Measurements from ENCODE around the gene BDH1. TPM values are rescaled to one million over a fixed set of nuclear protein-coding genes. Genes with fewer than 3 reads are reported as not detected.
"Not testable (repeated sequence)": the region's sequence is repeated elsewhere in the genome, so short reads cannot be mapped to it uniquely, and the experiment has no call there.

The BDH1 gene
- total RNA-seq, 1 experiment from 2014 or later: 0.74 TPM

DNA sequence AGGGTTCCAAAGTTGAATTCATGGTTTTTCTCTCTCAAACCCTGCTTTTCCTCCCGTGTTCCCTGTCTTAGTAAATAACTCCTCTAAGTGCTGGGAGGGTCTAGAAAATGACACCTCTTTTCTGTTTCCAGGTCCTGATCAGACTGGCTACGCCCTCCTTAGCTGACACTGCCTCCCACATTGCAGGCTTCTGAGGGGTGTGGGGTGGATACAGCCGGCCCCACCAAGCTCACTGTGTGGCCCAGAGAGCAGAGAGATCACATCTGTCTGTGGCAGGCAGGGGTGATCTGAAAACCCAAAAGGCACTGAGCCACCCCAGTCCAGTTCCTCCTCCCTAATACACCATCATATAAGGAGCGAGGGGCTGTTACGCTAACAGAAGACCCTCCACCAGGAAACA lies 62.7 kb downstream of the BDH1 start:
- no peak for DNase-seq (ENCODE audit: extremely low read depth, low read depth)

DNA sequence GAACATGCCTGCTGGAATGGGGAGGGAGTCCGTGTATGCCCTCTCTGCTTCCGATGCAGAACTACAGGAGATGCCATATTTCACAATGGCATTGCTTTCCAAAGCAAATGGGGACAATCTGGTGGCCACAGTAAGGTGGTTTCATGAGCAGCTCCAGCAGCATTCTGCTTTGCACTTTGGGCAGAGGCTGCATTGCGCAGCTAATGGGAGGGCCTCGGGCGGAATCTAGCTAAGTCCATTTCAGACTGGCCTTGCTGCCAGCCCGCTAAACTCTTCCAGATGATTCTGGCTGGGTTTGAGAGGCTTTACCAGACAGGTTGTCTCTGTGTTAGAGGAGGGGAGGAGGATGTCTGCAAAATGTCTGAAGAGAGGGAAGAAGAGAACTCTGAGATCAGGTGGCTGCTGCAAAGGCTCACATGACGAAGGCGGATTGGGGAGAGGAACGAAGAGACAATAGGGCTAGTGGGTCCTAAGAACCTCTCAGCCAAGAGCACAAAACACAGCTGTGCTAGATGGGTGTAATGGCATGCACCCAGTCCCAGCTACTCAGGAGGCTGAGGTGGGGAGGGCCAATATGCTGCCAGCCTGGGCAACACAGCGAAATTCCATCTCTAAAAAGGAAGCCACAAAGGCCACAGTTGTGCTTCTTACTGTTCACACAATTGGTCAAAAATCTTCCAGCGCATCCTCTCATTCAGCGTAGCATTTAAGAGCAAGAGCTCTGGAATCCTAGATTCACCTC lies 63.7 kb downstream of the BDH1 start:
- no peak for DNase-seq (ENCODE audit: extremely low read depth, low read depth)

DNA sequence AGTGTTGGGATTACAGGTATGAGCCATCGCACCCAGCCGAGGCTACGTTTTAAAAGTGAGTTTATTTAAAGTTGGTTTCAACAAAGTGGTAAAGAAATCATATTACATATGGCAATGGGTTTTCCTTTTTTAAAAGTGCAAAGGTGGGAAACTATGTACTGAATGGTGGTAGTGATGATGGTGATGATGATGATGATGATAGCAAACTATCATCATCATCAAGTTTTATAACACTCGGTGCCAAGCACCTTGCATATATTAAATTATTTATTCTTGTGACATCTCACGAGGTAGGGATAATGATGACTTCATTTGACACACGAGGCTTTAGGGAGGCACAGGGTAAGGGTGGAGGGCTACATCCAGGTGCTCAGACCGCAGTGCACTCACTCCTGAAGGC lies 64.3 kb downstream of the BDH1 start:
- DNase-seq (ENCODE audit: extremely low read depth, low read depth): no peak

DNA sequence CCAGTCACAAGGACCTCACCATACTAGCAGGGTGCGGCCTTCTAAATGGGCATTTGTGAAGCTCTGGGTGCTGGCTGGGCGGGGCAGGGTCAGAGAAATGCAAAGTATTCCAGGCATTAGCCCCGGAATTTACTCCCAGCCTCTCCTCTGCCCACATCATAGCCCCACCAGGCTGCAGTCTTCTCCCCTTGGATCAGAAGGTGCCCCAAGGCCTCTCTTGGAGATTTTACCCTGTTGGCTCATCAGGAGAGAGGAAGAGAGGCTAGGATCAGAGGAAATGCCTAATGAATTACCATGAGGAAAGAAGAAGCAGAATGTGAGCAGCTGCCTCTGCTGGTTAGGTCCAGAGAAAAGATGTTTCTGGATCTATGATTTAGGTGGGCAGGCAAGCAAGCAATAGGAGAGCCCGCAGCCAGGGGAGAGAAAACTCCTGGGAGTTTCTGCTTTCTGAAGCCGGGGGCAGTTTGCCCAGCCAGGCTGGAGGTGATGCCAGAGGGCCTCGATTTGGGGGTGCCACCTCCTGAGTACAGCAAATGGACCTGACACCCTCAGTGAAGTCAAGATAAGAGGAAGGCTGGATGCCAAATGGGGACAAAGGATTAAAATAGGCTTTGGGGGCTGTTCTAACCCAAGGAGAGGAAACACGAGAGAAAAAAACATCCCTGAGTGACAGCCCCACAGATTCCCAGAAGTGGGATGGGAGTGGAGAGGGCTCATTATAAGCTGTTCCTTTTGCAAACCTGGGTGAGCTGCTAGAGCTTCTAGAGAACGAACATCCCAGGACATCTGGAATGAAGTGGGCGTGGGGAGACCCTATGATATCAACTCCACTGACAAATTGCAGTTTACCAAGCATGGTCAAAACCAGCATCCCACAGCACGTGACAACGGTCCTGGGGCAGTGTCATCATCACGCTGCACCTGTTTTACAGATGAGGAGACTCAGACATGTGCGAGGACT lies 65.4 kb downstream of the BDH1 start:
- DNase-seq (ENCODE audit: extremely low read depth, low read depth): no peak

DNA sequence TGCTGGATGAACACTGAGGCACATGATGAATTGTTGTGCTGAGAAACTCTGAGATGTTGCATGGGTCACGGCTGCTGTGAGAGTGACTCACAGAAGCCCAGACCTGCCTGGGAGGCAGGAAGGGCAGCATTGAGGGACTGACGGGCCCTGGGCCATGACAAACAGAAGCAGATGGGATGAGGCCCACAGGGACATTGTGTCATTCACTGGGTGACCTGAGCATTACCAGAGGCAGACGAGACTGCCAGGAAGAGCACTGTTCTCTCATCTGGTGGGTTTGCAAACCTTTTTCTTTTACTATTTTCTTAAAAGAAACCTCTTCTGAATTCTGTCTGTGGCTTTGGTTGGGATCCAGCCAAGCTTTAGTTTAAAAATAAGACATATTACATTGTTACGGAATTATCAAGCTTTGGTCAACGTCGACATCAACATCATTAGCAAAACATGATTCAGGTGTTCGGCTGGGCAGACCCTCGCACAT lies 67.8 kb downstream of the BDH1 start:
- DNase-seq (ENCODE audit: extremely low read depth, low read depth): no peak

DNA sequence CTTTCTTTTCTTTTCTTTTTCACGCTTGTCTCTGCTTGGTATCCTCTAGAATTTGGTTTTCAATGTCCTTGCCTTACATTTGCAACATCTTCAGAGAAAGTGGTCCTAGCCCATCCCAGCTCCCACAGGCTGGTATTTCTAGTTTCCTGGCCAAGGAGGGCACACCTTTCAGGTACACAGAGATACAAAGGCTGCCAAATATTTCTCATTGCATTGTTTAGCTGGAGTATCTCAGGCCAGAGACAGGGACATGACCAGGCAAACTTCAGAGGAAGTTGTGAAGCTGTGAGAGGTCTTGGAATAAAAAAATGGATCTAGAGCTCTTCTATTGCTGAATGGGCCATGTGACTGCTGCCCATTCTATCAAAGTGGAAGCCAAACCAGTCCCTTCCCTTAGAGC lies 68.9 kb downstream of the BDH1 start:
- no peak for DNase-seq (ENCODE audit: extremely low read depth, low read depth)

DNA sequence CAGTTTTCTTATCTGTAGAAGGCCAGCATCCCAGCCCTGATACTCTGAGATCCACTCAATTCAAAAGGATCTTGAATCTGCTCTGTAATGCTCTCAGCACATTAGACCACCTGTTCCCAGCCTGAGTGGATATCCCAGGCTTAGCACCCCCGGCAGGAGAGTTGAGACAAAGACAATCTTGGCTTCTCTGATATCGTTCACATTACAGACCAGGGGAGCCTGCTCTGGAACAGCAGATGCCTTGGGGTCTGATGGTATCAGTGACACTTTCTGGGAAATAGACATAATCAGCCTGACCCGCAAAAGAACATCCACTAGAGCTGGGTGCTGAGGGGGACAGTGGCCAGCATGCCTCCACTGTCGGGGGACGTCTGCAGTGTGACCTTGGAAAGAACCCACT lies 70.6 kb downstream of the BDH1 start:
- DNase-seq (ENCODE audit: extremely low read depth, low read depth): no peak

DNA sequence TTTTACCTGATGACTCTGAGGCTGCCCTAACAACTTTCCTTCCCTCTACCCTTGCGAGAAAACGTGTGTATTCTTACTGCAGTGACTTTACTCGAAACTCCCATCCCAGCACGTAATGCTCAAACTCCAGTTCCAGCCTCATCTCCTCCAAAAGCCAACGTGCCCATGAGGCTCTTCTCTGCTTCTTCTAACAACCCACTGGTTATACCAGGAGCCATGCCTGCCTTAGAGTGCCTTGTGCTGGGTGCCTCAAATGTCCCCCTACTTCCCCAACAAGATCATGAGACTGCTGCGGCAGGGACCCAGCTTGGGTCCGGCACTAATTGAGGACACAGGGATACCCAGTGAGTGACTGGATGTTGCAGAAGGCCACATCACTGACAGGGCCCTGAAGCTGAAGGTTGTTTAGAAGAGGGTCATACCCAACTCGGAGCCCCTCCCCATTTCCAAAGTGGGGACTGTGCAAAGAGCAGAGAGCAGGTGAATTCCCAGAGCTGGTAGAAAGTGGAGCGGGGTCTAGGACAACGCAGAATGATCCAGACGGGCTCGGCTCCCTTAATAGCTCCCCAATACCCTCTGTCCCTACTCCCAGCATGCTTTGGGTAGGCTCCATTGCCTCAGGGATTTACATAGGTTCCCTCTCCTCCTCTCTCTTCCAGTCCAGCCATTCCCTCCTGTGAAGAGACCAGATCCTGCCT lies 71.4 kb downstream of the BDH1 start:
- no peak for DNase-seq (ENCODE audit: extremely low read depth, low read depth)

DNA sequence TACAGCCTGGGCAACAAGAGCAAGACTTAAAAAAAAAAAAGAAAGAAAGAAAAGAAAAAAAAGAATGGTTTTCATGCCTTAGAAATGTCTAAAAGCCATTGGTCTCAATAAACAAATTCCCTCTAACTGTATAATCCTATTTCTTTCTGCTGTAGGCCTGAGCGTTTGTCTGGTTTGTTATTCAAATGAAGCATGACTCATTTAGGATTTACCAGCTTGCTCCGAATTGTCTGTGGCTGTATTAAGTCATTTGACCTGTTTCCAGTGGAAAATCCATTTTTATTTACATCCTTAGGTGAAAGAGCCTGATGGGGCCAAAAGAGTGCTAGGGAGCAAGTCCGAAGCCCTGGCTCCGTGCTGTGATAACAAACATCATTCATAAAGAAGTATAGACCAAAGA lies 73.8 kb downstream of the BDH1 start:
- DNase-seq (ENCODE audit: extremely low read depth, low read depth): no peak

DNA sequence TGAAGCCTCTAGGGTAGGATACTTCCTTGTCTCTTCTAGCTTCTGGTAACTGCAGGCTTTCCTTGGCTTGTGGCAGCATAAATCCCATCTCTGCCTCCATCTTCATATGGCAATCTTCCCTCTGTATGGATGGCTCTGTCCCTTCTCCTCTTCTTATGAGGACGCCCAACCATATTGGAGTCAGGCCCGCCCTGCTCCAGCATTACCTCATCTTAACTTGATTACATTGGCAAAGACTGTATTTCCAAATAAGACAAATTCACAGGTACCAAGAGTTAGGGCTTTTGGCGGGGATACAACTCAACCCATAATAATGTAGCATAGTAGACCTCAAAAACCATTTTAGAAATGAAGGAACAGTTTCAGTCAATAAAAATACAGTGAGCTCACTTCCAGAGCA lies 75.4 kb downstream of the BDH1 start:
- DNase-seq (ENCODE audit: extremely low read depth, low read depth): no peak

DNA sequence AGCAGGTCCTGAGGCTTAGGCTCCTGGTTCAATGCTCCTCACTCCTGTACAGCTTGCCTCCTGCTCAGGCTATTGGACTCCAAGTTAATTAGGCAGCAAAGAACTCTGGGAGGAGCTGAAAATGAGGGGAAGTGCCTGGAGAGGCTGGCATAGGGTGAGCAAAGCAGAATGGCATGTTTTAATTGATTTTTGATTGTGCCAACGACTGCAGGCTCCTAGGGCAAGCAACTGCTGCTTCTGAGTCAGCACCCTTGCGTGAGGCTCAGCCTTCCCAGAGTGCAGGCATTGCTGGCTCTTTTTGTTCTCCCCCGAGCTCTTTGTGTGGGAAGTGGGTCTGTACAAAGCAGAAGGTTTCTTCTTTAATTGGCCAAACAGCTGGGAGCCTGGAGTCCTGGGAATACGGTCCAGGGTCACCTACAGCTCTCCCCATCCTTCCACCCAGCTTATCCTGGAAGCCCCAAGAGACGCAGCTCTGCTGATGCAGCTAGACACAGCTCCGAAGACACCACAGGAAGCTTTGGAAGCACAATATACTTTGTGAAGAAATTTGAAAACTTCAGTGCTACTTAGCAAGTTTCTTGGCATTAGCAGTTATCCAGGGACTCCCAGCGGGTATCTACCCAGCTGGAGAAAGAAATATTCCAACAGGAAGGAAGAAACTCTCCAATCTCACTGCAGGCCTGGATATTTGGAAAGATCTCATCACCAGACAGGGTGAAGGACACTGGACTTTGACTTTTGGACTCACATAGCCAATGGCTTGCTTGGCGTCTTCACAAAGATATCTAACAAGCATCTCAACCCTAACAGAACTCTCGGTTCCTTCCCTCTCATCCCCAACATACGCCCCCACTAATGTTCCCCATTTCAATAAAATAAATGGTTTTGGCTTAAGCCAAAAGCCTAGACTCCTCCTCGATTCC lies 76.8 kb downstream of the BDH1 start:
- DNase-seq (ENCODE audit: extremely low read depth, low read depth): no peak

DNA sequence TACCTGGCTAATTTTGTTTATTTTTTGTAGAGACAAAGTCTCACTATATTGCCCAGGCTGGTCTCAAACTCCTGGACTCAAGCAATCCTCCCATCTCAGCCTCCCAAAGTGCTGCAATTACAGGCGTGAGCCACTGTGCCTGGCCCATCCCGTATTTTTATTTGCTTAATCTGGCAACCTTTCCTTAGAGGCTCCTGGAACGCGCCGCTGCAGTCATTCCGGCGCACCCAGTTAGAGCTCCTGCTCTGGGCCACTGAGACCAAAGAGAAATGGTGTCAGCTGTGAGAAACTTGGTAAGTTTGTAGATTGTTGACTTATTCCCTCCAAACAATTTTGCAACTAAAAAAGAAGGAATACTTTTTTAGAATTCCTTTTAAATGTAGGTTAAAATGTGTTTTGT lies 78.0 kb downstream of the BDH1 start:
- DNase-seq (ENCODE audit: extremely low read depth, low read depth): not testable (repeated sequence)

DNA sequence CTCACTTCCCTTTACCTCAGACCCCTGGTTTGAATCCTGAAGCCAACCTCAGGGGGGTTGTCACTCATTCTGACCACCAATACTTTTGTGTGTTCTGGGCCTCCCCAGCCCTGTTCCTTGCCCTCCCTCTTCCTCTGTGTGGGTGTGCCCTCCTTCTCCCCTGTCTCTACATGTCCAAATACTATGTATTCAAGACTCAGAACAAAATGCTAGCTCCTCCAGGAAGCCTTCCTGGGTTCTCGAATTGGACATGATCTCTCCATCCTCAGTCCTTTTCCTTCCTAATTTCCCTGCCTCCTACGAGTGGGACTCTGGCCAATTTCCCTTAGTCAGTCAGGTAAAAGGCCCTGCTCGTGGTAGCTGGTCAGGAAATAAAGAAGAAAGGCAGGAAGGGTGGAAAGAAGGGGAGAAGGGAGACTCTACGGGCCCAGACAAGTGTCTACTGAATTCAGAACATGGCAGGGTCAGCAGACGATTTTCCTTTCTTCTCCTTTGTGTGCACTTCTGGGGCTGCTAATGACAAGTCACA lies 79.7 kb downstream of the BDH1 start:
- no peak for DNase-seq (ENCODE audit: extremely low read depth, low read depth)

DNA sequence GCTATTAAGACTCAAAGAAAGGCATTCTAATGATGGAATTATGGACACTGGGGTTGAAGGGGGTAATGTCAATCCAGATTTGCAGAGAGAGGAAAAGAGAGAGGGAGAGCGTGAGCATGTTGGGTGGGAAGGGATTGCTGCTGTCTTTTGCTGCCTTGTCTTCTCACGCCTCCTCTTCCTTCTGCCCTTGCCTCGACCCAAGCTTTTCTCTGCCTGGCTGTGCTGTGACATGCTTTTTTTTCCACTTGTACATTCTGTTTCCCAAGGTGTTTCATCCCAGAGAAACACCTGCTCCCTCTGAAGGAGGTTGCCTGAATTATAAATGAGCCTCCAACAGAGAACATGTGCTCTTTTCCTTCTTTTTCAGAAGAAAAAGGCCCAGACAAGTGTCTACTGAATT lies 80.3 kb downstream of the BDH1 start:
- no peak for DNase-seq (ENCODE audit: extremely low read depth, low read depth)

DNA sequence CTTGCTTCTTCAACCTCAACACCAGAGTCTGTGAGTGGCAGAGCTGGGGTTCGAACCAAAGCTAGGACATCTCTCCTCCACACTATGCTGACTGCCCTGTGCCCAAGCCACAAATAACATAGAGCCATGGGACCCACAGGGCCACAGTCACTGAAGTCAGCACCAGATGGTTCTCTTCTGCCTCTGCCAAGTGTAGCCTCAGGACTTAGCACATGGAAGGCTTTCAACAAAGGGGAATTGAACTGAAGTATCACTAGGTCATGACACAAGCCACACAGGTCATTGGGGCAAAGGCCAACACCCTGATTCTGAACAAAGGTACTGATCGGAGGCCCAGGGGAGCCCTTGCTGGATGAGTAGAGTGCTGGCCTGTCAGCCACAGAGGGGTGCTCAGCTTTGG lies 83.6 kb downstream of the BDH1 start:
- no peak for DNase-seq (ENCODE audit: extremely low read depth, low read depth)

DNA sequence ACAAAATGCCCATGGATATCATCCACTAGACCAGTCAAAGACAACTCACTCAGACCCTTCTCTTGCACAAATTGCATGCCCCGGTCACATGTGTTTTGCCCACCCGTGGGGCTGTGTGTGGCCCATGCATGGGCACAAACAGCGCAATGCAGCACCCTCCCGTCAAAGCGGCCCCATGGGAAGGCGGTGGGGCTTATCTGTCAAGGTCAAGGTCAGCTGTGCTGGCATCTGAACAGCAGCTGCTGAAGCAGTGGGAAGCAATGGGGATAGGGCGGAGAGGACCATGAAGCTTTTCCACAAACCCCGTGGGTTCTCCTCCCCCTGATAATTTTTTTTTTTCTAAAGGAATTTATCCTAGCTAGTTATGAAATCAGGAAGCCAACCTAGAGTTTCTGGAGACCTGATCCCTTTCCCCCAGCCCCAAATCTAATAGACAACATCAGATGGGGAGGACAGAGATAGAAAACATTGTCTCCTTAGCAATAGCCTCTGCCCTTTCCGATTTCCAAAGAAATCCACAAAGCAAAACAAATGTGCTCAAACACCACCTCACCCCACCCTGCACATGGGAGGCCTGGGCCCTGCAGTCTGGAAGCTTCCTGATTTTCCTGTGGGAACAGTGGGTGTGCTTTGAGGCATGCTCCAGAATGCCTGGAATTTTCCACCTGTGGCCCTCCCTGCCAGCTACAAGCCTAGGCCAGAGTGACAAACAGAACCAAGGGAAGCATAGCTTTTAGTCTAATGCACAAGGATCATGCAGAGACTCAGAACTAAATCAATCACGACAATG lies 84.4 kb downstream of the BDH1 start:
- DNase-seq (ENCODE audit: extremely low read depth, low read depth): no peak

DNA sequence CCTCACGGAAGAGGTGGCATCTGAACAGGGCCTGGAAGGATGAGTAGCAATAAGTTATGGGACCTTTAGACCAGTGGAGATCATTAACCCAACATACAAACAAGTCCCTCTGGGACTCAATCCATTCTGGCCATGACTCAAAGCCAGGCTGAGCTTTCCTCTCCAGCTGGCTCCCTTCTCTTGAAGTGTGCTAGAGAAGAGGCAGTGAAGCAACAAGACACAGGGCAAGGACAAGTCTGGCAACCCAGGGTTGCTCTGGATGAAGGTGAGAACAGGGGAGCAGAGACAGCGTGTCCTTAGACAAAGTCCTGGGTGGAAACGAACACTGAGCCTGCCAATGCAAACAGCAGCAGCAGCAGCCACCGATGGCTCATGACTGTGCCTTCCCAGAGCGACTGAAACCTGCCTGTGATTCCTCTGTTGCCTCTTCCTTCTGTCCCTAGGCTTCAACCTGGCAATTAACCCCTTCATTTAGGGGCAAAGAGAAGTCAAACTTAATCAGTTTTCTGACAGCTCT lies 86.8 kb downstream of the BDH1 start:
- DNase-seq (ENCODE audit: extremely low read depth, low read depth): no peak

DNA sequence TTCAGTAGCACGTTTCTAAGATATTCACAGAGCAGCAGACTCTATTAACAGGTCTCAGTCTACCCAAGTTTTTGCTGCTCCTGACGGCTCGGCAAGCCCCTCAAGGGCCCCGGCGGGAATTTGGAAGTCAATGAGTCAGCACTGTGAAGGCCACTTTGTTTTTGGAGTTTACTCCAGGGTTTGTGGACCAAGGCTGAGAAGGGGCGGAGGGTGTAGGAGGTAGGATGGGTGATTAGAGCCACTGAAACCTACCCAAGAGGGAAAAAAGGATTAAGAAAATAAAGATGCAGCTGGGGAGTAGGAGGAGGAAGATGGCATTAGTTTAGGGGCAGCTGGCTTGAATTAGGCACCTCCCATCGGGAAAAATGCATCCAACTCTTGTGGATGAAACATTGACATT lies 87.6 kb downstream of the BDH1 start:
- DNase-seq (ENCODE audit: extremely low read depth, low read depth): no peak

All from NCI-H460 (cell line).